ENCODE results near the gene AUTS2.

The AUTS2 gene

DNA sequence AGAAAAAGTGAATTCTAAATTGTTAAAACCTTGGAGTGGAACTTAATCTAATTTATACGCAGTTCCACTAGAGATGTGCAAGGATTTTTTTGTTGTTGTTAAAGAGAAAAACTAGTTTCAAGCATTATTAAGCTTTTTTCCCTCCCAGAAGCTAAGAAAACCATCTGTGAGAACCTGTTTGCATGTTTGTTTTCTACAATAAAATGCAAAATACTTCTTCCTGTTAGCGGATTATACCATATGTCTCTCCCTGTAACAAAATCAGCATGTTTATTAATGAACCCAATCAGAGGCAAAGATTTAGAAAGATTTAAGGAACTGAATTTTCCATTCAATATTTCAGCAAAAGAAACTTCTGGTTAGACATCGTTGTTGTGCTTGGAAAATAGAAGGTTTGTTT is 953.9 kb downstream of the AUTS2 start:
- no peak for DNase-seq

DNA sequence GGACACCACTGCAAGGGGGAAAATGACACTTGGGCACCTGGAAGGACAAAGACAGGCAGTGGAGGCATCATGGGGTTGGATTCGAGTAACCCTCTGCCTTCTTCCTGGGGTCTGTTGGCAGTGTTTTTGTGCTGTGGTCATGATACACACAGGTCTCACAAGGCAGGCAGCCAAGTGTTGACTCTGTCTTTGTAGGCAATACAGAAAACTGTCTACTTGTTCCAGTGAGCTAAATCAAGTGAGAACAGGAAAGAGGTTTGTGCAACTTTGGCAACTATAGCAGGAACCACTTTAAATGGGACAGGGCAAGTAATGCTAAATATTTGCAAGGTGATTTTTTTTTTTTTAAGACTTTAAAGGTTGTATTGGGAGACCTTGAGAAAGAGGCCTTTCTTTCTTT is 955.1 kb downstream of the AUTS2 start:
- no peak for DNase-seq

GRCh38 chr7:70554646-70555045 is 956.4 kb downstream of the AUTS2 start:
- no peak for DNase-seq

GRCh38 chr7:70556761-70557160 is 958.5 kb downstream of the AUTS2 start:
- DNase-seq, result no peak

DNA sequence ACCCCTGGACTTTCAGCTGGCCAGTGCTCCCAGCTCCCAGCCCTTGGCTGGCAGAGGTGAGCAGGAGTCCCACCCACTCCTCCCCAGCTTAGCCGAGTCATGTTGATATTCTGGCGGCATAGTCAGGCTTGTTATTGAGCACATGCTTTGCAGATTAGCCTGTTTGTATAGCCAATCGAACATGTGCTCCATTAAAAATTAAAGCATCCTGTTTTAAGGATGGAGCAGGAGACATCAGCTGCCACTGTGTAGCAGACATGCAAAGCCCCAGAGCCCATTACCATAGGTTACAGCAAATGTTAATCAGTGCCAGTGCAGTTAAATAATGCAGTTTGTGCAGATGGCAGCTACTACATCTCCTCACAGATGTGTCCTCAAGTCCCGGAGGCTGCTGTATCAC is 959.1 kb downstream of the AUTS2 start:
- DNase-seq, result no peak

DNA sequence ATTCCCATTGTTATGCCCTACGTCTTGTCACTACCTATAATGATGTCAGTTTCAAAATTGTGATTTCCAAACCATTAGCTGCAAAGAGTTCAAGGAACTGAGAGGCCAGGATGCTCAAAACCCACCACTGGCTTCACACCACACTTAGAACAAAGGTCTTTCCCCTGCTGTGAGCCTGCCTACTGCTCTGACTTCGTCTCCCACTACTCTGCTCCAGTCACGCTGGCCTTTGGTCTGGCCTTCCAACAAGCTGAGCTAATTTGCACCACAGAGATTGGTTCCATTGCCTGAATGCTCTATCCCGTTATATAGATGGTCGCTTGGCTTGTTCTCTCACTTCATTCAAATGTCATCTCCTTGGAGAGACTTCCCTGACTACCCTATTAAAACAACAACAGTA is 961.5 kb downstream of the AUTS2 start:
- DNase-seq, result no peak

DNA sequence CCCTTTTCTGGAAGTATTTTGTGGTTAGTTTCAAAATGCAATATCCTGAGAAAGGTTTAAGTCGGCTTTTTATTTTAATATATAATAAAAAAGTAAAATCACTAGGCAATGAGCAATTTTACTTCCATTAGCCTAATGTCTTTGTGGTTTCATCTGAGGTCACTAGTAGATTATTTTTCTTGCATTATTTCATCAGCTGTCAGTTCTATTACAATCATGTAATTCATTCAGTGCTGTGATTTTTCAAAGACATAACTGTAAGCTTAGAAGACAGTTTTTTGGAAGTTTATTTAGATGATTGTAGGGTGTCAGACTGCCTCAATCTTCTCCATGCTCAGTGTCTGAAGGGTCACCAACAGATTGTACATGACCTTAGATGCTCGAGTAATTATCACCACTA is 965.7 kb downstream of the AUTS2 start:
- DNase-seq, result no peak

DNA sequence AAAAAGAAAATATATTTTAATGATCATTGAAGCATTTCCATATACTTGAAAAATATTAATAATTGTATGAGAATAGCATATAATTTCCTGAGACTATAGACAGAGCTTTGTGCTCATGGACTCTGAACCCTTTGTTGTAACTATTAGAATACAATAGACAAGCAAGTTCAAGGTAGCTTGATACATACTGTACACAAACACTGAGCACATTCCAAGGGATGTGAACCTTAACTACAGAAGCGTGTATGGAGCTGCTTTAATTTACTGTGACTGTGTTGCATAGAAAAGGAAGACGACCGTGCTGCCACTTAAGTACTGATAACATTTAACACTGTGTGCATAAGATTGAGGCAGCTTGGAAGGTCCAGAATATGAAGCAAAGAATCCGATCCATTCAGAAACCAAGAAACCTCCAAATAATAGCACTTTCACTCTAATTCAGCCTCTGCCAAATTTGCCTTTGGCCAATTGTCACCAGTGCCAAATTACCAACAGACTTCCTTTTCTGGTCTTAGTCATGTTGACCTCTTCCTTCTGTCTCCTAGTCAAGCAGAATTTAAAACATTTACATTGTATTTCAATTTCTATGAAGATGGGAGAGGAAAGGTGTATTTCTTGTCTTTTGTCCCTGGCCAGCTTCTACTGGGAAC is 967.6 kb downstream of the AUTS2 start:
- no peak for DNase-seq

- no peak for DNase-seq
Measured at GRCh38 chr7:70566671-70567070, 968.4 kb downstream of the AUTS2 start.

DNA sequence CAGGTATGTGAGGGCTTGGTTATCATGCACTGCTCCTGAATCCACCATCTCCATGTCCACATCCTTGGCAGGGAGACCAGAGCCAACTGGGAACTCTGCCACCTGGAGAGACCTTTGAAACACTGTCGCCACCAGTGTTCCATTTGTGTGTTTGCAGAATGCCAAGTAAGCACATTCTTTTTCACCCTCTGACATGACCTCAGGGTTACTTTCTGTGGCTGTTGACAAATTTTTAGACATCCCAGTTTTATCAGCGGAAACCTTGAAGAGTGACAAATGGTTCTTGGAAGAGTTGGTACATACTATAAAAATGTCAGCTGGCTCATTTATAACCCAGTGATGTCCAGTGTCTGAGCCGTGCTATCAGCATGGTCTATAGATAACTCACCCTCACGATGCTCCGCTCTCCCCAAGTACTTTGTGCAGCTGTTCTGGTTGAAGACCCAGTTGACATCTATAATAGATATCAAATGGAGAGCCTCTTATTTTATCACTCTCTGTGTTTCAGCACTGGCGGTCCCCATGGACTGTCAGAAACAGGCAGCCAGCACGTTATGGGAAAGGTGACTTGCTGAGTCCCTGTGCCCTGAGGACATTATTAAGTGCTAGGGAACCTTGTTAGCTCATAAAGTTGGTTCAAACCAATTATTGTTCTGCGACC is 970.5 kb downstream of the AUTS2 start:
- DNase-seq, result no peak

- peak; percentile 94 for DNase-seq
Measured at GRCh38 chr7:70569335-70569819, 971.1 kb downstream of the AUTS2 start.

- DNase-seq, result no peak
Measured at GRCh38 chr7:70570029-70570428, 971.8 kb downstream of the AUTS2 start.

DNA sequence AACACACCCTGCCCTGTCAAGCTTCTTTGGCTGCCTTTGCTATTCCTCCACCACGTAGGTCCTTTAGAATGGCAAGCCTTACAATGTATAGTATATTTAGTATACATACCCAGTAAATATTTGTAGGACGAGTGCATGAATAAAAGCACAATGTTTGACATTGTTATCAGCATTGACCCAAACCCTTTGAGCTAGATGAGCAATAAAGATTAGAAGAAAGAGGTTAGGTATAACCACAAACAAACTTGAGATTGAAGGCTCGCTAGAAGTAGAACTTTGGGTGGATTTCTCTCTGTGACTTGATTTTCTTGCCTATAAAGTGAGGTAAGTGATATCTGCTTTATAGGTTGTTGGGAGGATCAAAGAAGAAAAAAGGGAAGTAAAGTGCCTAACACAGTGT is 972.7 kb downstream of the AUTS2 start:
- no peak for DNase-seq

GRCh38 chr7:70571403-70571934 is 973.2 kb downstream of the AUTS2 start:
- no peak for DNase-seq

DNA sequence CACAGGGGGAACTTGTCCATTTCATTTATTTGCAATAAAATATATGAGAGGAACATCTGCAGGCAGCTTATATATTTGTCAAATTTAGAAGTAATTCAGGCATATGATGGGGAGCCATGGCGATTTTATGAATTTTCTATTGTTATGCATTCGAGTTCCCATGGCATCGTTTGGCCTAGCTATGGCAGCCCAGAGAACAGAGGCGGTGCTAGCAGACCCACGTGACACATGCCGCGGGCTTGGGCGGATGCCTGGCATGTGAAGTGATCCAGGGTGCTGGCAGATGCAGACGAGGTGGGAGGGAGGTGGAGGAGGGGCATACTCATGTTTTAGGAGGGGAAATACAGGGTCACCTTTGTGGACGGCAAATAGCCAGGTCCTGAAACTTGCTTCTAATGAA is 973.7 kb downstream of the AUTS2 start:
- DNase-seq, result no peak

- DNase-seq, result no peak
Measured at GRCh38 chr7:70572571-70572970, 974.3 kb downstream of the AUTS2 start.

DNA sequence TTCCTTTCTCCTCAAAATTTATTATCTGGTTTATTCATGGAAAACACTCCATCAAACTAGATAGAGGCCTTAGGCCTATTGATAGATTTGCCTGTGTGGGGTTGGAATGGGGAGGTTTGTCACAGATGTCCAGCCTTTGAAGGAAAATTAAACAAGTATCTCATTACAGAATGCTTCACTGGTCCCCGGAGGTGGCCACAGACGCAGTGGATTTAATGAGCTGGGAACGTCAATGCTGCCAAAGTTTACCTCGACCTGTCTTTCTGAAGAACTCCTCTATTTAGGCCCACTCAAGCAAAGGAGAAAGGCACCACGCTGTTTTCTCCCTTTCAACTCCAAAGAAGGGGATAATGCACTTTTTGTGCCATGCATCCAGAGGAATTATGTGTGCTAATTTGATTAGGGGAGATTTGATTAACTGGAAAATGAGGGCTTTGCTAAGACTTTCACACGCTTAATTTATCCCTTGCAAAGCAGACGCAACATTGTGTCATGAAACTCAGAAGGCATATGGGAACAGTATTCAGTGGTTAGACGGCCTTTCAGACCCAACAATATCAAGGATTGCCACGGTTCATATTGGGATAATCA is 974.9 kb downstream of the AUTS2 start:
- no peak for DNase-seq

- DNase-seq, result no peak
Measured at GRCh38 chr7:70573696-70574095, 975.4 kb downstream of the AUTS2 start.

DNA sequence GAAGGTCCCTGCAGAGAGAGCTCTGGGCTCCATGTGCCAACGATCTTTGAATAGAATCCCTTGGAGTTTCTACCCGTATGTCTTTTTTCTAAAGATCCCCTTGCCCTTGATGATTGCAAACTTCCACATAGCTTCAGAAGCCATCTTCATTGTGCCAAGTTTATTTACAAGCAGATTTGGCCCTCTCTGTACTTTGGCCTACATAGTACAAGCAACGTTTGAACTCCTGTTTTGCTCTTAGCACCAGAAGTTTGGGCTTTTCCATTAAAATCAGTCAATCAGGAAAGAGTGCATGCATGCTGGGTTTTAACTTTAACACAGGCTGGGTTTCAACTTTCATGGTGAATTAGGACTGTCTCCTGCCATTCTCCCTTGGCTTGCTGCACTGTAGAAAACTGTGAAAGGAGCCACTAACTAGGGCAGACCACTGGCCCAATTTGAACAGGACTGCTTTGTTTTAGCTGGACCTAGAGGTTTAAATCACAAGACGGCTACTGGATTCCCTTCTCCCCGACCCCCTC is 976.1 kb downstream of the AUTS2 start:
- no peak for DNase-seq

DNA sequence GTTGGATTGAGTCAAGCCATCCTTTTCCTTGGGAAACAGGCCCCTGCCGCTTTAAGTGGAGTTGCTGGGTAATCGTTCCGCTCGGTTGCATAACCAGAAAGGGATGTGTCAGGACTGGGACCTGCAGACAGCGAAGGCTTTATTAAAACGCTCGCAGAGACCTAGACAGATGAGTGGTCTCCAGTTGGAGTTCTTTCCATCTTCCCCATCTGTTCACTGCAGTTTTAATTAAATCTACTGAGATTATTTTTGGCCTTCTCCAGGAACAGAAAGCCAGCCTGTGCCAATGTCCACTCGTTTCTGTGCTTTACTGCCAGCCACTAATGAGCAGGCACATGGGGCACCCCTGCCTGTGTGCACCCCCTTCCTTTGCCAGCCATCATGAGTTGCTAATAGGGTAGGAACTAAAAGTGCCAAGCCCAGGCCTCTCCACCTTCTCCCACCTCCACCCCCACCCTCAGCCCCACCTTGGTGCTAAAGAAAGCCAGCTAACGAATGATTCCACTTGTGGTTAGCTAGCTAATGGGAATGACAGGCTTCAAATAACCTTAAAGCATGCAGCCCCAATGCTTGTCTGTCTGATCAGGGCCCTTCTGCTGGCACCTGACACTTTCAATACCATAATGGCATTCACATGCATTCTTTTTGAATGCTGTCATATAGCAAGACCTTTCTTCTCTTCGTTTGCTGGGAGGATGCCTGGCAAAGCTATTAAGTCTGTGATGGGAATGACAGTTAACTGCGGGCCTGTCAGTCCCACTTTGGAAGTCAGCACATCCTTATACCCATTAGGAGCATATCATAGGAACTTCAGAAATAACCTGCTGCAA is 976.9 kb downstream of the AUTS2 start:
- DNase-seq, result no peak

DNA sequence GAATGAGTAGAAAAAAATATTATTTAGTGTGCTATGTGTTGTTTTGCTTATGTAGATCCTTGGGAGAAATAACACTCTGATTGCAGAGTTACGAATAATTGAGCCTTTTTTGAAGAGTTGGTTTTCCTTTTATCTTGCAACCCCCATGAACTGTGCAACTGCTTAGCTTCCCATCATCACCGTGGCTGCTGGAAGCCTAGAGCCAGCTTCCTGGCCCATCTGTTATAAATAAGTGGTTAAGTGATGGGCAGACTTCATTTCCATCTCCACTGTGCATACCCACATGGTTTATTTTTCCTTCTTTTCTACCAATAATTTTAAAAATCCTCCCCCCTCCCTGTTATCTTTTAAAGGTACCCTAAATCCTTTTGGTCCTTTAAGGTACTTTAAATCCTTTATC is 978.8 kb downstream of the AUTS2 start:
- DNase-seq, result no peak

DNA sequence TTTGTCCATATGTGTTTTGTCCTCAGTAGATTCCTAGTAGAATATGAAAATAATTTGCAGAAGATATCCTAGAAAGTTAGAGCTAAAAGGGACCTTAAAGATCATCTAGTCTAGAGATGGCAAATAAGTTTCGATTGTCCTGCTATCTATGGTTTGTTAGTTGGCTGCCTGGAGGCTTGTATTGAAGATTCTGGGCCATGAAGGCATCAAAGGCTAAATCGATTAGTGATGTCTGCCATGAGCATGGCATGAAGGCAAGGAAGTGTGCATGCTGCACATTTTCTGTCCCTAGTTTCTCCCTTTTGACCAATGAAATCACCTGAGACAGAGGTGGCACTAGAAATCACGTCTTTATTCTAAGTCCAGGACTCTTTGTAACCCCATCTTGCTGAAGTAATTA is 979.9 kb downstream of the AUTS2 start:
- DNase-seq, result no peak

Data from NCI-H2081 treated with DMSO at 0.1 percent for 48 hours (cell line).